DND-41 (cell line): ENCODE data around the gene TBC1D21.

Experiments used
- CTCF ChIP-seq: IDR thresholded peaks from 2 replicates; pipeline ENCODE4 v1.5.1; 2012; ENCODE audit warnings: borderline replicate concordance, low read length, moderate library complexity, mild to moderate bottlenecking; ENCODE audit not compliant: poor library complexity, severe bottlenecking; ENCODE audit errors: extremely low read depth
- EZH2 ChIP-seq: IDR thresholded peaks from 3 replicates; pipeline ENCODE4 v1.6.1; 2012; ENCODE audit warnings: borderline replicate concordance, low read depth, mild to moderate bottlenecking, moderate library complexity, low read length, inconsistent platforms; ENCODE audit not compliant: severe bottlenecking

GRCh38 chr15:73918784-73919183 is 45.4 kb downstream of the TBC1D21 start:
- TF ChIP-seq CTCF (no peak), EZH2 (no peak)
